HL-60/S4 treated with retinoic acid at 250 ng/mL for 4 days and 3 days (cell line): ENCODE measurements around the gene CD14.
"Not testable (repeated sequence)": the region's sequence is repeated elsewhere in the genome, so short reads cannot be mapped to it uniquely, and the experiment has no call there.

Experiments used
- in situ Hi-C: fragments of 300-500 bp; cut with MboI; formaldehyde crosslinking; loops from 2 replicates; pipeline ENCODE4 v1.7.0; 2022; ENCODE audit warnings: low sequenced_read_pairs

The CD14 gene

GRCh38 chr5:140635291-140636257, 2.6 kb upstream of the CD14 start:
- in situ Hi-C loops: no loop called here

- in situ Hi-C loops: no loop called here
These were observed 1.1 kb upstream of the CD14 start for GRCh38 chr5:140634103-140634502.

GRCh38 chr5:140633501-140633900, 526 bp upstream of the CD14 start:
- in situ Hi-C loops: no loop called here

- in situ Hi-C loops: no loop called here
These were observed 482 bp downstream of the CD14 start for GRCh38 chr5:140632366-140633020.

- in situ Hi-C loops: no loop called here
These were observed 1.1 kb downstream of the CD14 start for GRCh38 chr5:140631831-140632365.

GRCh38 chr5:140631036-140631417, 1.9 kb downstream of the CD14 start:
- in situ Hi-C loops: no loop called here

- in situ Hi-C loops: no loop called here
These were observed 2.5 kb downstream of the CD14 start for GRCh38 chr5:140630292-140631035.

- in situ Hi-C loops: no loop called here
These were observed 4.3 kb downstream of the CD14 start for GRCh38 chr5:140628711-140629110.

GRCh38 chr5:140627972-140628371, 5.0 kb downstream of the CD14 start:
- in situ Hi-C loops: no loop called here

GRCh38 chr5:140624886-140625285, 8.1 kb downstream of the CD14 start:
- in situ Hi-C loops: not testable (repeated sequence)

- in situ Hi-C loops: not testable (repeated sequence)
These were observed 9.9 kb downstream of the CD14 start for GRCh38 chr5:140623061-140623460.

- in situ Hi-C loops: no loop called here
These were observed 10.7 kb downstream of the CD14 start for GRCh38 chr5:140622301-140622700.

GRCh38 chr5:140611020-140611521, 21.9 kb downstream of the CD14 start:
- in situ Hi-C loops: no loop called here

- in situ Hi-C loops: no loop called here
These were observed 23.8 kb downstream of the CD14 start for GRCh38 chr5:140609126-140609525.

- in situ Hi-C loops: no loop called here
These were observed 24.3 kb downstream of the CD14 start for GRCh38 chr5:140608722-140609121.

GRCh38 chr5:140607031-140607430, 25.9 kb downstream of the CD14 start:
- in situ Hi-C loops: no loop called here

GRCh38 chr5:140605879-140606278, 27.1 kb downstream of the CD14 start:
- in situ Hi-C loops: no loop called here

GRCh38 chr5:140603734-140604133, 29.2 kb downstream of the CD14 start:
- in situ Hi-C loops: no loop called here

- in situ Hi-C loops: not testable (repeated sequence)
These were observed 29.6 kb downstream of the CD14 start for GRCh38 chr5:140603446-140603698.

GRCh38 chr5:140602147-140602546, 30.8 kb downstream of the CD14 start:
- in situ Hi-C loops: no loop called here

- in situ Hi-C loops: no loop called here
These were observed 32.9 kb downstream of the CD14 start for GRCh38 chr5:140600096-140600495.
